DOHH2 (cell line): ENCODE measurements around the gene CNOT3.

Experiments used
- CTCF ChIP-seq: fragments of 200-600 bp; sonication (generic); IDR thresholded peaks from one replicate; pipeline ENCODE4 v1.5.1; 2014; ENCODE audit warnings: antibody characterized with exemption, mild to moderate bottlenecking, low read depth, low read length; ENCODE audit not compliant: poor library complexity, severe bottlenecking
- EZH2phosphoT487 ChIP-seq: fragments of 200-600 bp; sonication (generic); IDR thresholded peaks from 2 replicates; pipeline ENCODE4 v1.6.1; 2017; ENCODE audit warnings: borderline replicate concordance, mild to moderate bottlenecking, antibody characterized with exemption, low read length, moderate library complexity, mixed read lengths

- TF ChIP-seq CTCF, result no peak
- TF ChIP-seq EZH2phosphoT487, result no peak
These were observed 27.7 kb downstream of the CNOT3 start for GRCh38 chr19:54165222-54165621.
